Activated B cell treated with CpG ODN at 0.5 μM for 24 hours (primary cell): ENCODE data around the gene HBE1. TPM values are rescaled to one million over a fixed set of nuclear protein-coding genes. Genes with fewer than 3 reads are reported as not detected.

ENCODE experiments used
- ATAC-seq: fragments of 200-7000 bp; cut with Tn5 transposase; one replicate; pipeline ENCODE4 v1.10.0; 2021; ENCODE audit warnings: low read depth, mild to moderate bottlenecking, moderate library complexity
- CTCF ChIA-PET: fragments of 350-600 bp; sonication (Branson Sonifier 250); formaldehyde crosslinking; loops from one replicate; lab custom pipeline; 2021; ENCODE audit warnings: antibody characterized with exemption; lab: Charles Lee
- POLR2A ChIA-PET: fragments of 350-600 bp; sonication (Branson Sonifier 250); formaldehyde crosslinking; loops from one replicate; lab custom pipeline; 2021; ENCODE audit warnings: antibody characterized with exemption; lab: Charles Lee
- DNase-seq: peaks from one replicate; pipeline ENCODE4 v3.0.0; 2022
- H3K27ac Mint-ChIP-seq: one replicate; pipeline ENCODE4 v1.8.0; 2020; ENCODE audit warnings: mixed read lengths
- H3K27me3 Mint-ChIP-seq: one replicate; pipeline ENCODE4 v1.8.0; 2021; ENCODE audit warnings: mixed read lengths
- H3K36me3 Mint-ChIP-seq: one replicate; pipeline ENCODE4 v1.8.0; 2021; ENCODE audit warnings: low read depth, mixed read lengths
- H3K4me1 Mint-ChIP-seq: one replicate; pipeline ENCODE4 v1.8.0; 2021; ENCODE audit warnings: mixed read lengths
- H3K4me3 Mint-ChIP-seq: one replicate; pipeline ENCODE4 v1.8.0; 2020; ENCODE audit warnings: mild to moderate bottlenecking, mixed read lengths
- H3K9me3 Mint-ChIP-seq: one replicate; pipeline ENCODE4 v1.8.0; 2020; ENCODE audit warnings: mixed read lengths
- intact Hi-C: fragments of 100-400 bp; cut with micrococcal nuclease; formaldehyde crosslinking; loops from one replicate; pipeline ENCODE4 v1.15.1; 2024
- total RNA-seq: library from RNA; stranded (reverse); gene quantifications from 2 replicates; pipeline ENCODE4 v1.2.3, GENCODE V29; 2022
- TF ChIP-seq, protein P1 (sequence below): fragments of 200-600 bp; IDR thresholded peaks from one replicate; pipeline ENCODE4 v1.8.0; 2022; ENCODE audit warnings: antibody characterized with exemption, mild to moderate bottlenecking

The HBE1 gene
- total RNA-seq, 1 donor from 2014 or later = not detected

- intact Hi-C loops = no loop called here
- no peaks in the 10 kb centered on the region for H3K36me3 Mint-ChIP-seq
- CTCF ChIA-PET = no interaction called here
- no peaks in the 10 kb centered on the region for H3K9me3 Mint-ChIP-seq
- no peak for DNase-seq
- POLR2A ChIA-PET = no interaction called here
- H3K4me3 Mint-ChIP-seq = no peak overlapping the region
- H3K4me1 Mint-ChIP-seq = no peaks in the 10 kb centered on the region
- no peaks in the 10 kb centered on the region for H3K27me3 Mint-ChIP-seq
- TF ChIP-seq, protein P1, sequence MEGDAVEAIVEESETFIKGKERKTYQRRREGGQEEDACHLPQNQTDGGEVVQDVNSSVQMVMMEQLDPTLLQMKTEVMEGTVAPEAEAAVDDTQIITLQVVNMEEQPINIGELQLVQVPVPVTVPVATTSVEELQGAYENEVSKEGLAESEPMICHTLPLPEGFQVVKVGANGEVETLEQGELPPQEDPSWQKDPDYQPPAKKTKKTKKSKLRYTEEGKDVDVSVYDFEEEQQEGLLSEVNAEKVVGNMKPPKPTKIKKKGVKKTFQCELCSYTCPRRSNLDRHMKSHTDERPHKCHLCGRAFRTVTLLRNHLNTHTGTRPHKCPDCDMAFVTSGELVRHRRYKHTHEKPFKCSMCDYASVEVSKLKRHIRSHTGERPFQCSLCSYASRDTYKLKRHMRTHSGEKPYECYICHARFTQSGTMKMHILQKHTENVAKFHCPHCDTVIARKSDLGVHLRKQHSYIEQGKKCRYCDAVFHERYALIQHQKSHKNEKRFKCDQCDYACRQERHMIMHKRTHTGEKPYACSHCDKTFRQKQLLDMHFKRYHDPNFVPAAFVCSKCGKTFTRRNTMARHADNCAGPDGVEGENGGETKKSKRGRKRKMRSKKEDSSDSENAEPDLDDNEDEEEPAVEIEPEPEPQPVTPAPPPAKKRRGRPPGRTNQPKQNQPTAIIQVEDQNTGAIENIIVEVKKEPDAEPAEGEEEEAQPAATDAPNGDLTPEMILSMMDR = no peak
- ATAC-seq = no peak
- no peak overlapping the region for H3K27ac Mint-ChIP-seq
These were observed 16.1 kb upstream of the HBE1 start for GRCh38 chr11:5285703-5286340.

DNA sequence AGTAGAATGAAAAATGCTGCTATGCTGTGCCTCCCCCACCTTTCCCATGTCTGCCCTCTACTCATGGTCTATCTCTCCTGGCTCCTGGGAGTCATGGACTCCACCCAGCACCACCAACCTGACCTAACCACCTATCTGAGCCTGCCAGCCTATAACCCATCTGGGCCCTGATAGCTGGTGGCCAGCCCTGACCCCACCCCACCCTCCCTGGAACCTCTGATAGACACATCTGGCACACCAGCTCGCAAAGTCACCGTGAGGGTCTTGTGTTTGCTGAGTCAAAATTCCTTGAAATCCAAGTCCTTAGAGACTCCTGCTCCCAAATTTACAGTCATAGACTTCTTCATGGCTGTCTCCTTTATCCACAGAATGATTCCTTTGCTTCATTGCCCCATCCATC lies 14.9 kb upstream of the HBE1 start:
- CTCF ChIA-PET = no interaction called here
- ATAC-seq = no peak
- H3K27me3 Mint-ChIP-seq = no peaks in the 10 kb centered on the region
- intact Hi-C loops = no loop called here
- TF ChIP-seq, protein P1 = no peak
- H3K4me1 Mint-ChIP-seq = no peaks in the 10 kb centered on the region
- no peak for DNase-seq
- no peak overlapping the region for H3K27ac Mint-ChIP-seq
- POLR2A ChIA-PET = no interaction called here
- H3K9me3 Mint-ChIP-seq = no peaks in the 10 kb centered on the region
- H3K4me3 Mint-ChIP-seq = no peak overlapping the region
- no peaks in the 10 kb centered on the region for H3K36me3 Mint-ChIP-seq

DNA sequence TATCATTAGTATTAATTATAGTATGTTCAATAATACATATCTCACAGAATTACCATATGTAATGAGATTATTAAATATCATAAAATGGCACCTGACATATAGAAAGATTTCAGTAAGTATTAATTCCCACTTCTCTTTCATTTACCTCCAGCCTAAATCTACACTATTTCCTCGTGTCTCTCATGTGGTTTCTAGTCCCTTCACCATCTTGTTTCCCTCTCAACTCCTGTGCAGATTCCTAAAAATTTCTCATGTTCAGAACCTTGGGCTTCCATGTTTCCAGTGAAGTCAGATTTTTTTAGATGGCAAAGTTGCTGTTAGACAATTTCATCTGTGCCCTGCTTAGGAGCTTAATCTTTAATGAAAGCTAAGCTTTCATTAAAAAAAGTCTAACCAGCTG lies 14.1 kb upstream of the HBE1 start:
- H3K4me3 Mint-ChIP-seq = no peak overlapping the region
- H3K27ac Mint-ChIP-seq = no peak overlapping the region
- H3K9me3 Mint-ChIP-seq = no peaks in the 10 kb centered on the region
- no peaks in the 10 kb centered on the region for H3K27me3 Mint-ChIP-seq
- no peaks in the 10 kb centered on the region for H3K4me1 Mint-ChIP-seq
- CTCF ChIA-PET = no interaction called here
- no peaks in the 10 kb centered on the region for H3K36me3 Mint-ChIP-seq
- intact Hi-C loops = no loop called here
- POLR2A ChIA-PET = no interaction called here
- TF ChIP-seq, protein P1 = no peak
- ATAC-seq (no peak), DNase-seq (no peak)

GRCh38 chr11:5283086-5283485 lies 13.3 kb upstream of the HBE1 start:
- no peak for DNase-seq
- ATAC-seq = no peak
- no peaks in the 10 kb centered on the region for H3K36me3 Mint-ChIP-seq
- ChIA-PET POLR2A (no interaction called here), CTCF (interaction anchor here (0.6 kb wide), 1 partner anchor 526 kb away, joined by 4 read pairs; no protein-coding TSS in a partner anchor)
- no peaks in the 10 kb centered on the region for H3K27me3 Mint-ChIP-seq
- TF ChIP-seq, protein P1 = no peak
- no peak overlapping the region for H3K27ac Mint-ChIP-seq
- intact Hi-C loops = no loop called here
- no peaks in the 10 kb centered on the region for H3K9me3 Mint-ChIP-seq
- H3K4me3 Mint-ChIP-seq = no peak overlapping the region
- H3K4me1 Mint-ChIP-seq = no peaks in the 10 kb centered on the region

- TF ChIP-seq, protein P1 = no peak
- H3K27ac Mint-ChIP-seq = no peak overlapping the region
- no peak overlapping the region for H3K4me3 Mint-ChIP-seq
- no peaks in the 10 kb centered on the region for H3K27me3 Mint-ChIP-seq
- POLR2A ChIA-PET = no interaction called here
- no peaks in the 10 kb centered on the region for H3K9me3 Mint-ChIP-seq
- H3K4me1 Mint-ChIP-seq = no peaks in the 10 kb centered on the region
- no peaks in the 10 kb centered on the region for H3K36me3 Mint-ChIP-seq
- CTCF ChIA-PET = interaction anchor here (0.6 kb wide), 1 partner anchor 527 kb away, joined by 4 read pairs; no protein-coding TSS in a partner anchor
- DNase-seq = no peak
- ATAC-seq = no peak
- intact Hi-C loops = no loop called here
These were observed 12.9 kb upstream of the HBE1 start for GRCh38 chr11:5282628-5283027.
